Fibroblast of the aortic adventitia (primary cell): ENCODE results near the gene P2RX1. TPM values are rescaled to one million over a fixed set of nuclear protein-coding genes. Genes with fewer than 3 reads are reported as not detected.

Experiments
- DNase-seq: peaks from one replicate; pipeline ENCODE4 v3.0.0-alpha.2; 2010; ENCODE audit warnings: low read depth
- H3K4me3 ChIP-seq: 2 replicates; pipeline ENCODE4 v1.5.1; 2011; ENCODE audit warnings: low read depth, mild to moderate bottlenecking, control low read depth, low read length, moderate library complexity
- total RNA-seq: library from RNA; depleted of rRNA; stranded (reverse); fragments of >200 nt; gene quantifications from 2 replicates; pipeline ENCODE4 v1.2.3, GENCODE V29; 2012; ENCODE audit warnings: low replicate concordance
- TF ChIP-seq, protein P1 (sequence below): IDR thresholded peaks from 2 replicates; pipeline ENCODE4 v1.5.1; 2011; ENCODE audit warnings: mild to moderate bottlenecking, low read length, control low read depth, inconsistent platforms; ENCODE audit not compliant: insufficient read depth

The P2RX1 gene
- total RNA-seq, 1 donor = not detected

GRCh38 chr17:3888343-3889171 is 27.7 kb downstream of the P2RX1 start:
- DNase-seq = peak; percentile 90
- no peak overlapping the region for H3K4me3 ChIP-seq
- TF ChIP-seq, protein P1, sequence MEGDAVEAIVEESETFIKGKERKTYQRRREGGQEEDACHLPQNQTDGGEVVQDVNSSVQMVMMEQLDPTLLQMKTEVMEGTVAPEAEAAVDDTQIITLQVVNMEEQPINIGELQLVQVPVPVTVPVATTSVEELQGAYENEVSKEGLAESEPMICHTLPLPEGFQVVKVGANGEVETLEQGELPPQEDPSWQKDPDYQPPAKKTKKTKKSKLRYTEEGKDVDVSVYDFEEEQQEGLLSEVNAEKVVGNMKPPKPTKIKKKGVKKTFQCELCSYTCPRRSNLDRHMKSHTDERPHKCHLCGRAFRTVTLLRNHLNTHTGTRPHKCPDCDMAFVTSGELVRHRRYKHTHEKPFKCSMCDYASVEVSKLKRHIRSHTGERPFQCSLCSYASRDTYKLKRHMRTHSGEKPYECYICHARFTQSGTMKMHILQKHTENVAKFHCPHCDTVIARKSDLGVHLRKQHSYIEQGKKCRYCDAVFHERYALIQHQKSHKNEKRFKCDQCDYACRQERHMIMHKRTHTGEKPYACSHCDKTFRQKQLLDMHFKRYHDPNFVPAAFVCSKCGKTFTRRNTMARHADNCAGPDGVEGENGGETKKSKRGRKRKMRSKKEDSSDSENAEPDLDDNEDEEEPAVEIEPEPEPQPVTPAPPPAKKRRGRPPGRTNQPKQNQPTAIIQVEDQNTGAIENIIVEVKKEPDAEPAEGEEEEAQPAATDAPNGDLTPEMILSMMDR = no peak

DNA sequence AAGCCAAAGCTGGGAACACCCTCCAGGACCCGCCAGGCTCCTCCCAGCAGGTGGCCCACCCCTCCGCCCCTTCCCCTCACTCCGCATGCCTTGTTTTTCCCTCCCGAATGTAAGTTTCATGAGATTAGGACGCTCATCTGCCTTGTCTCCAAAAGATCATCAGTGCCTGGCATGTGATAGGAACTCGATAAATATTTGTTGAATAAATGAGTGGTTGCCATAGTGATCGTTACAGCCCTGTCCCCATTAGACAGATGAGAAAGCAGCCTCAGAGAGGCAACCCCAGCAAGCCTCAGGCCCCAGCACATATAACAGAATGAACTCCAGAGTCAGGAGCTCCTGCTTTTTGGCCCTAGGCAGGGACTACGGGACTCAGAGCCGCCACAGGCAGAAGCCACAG is 28.5 kb downstream of the P2RX1 start:
- TF ChIP-seq, protein P1 = no peak
- DNase-seq = no peak
- H3K4me3 ChIP-seq = no peak overlapping the region

DNA sequence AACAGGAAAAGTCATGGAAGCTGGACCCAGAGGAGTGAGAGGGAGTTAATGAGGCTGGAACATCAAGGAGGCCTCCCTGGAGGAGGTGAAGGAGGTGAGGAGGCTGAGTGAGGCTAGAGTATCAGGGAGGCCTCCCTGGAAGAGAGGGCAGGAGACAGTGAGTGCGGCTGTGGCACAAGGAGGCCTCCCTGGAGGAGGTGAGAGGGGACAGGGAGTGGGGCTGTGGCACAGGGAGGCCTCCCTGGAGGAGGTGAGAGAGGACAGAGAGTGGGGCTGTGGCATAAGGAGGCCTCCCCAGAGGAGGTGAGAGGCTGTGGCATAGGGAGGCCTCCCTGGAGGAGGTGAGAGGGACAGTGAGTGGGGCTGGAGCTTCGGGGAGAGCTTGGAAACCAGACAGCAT is 28.9 kb downstream of the P2RX1 start:
- no peak overlapping the region for H3K4me3 ChIP-seq
- TF ChIP-seq, protein P1 = no peak
- no peak for DNase-seq

GRCh38 chr17:3886776-3887175 is 29.5 kb downstream of the P2RX1 start:
- no peak overlapping the region for H3K4me3 ChIP-seq
- TF ChIP-seq, protein P1 = no peak
- no peak for DNase-seq

- peak; percentile 44 for DNase-seq
- H3K4me3 ChIP-seq = no peak overlapping the region
- TF ChIP-seq, protein P1 = no peak
Observed at GRCh38 chr17:3885970-3886369, 30.3 kb downstream of the P2RX1 start.

- no peak for DNase-seq
- TF ChIP-seq, protein P1 = no peak
- H3K4me3 ChIP-seq = no peak overlapping the region
Observed at GRCh38 chr17:3885271-3885670, 31.0 kb downstream of the P2RX1 start.
